Activated naive CD8-positive, alpha-beta T cell treated with anti-CD3 and anti-CD28 coated beads, Interleukin-2, amount 10 ng/mL, durations not matched to agents 7 days and 5 days (primary cell): ENCODE measurements around the gene CPS1. TPM values are rescaled to one million over a fixed set of nuclear protein-coding genes. Genes with fewer than 3 reads are reported as not detected.

Experiments
- ATAC-seq: fragments of 150-1000 bp; cut with Tn5 transposase; one replicate; pipeline ENCODE4 v1.10.0; 2021; ENCODE audit warnings: low read depth, moderate library complexity
- POLR2A ChIA-PET: fragments of 350-600 bp; sonication (Branson Sonifier 250); formaldehyde crosslinking; loops from one replicate; lab custom pipeline; 2021; ENCODE audit warnings: antibody characterized with exemption; lab: Charles Lee
- DNase-seq: peaks from one replicate; pipeline ENCODE4 v3.0.0; 2021
- H3K27ac Mint-ChIP-seq: one replicate; pipeline ENCODE4 v1.8.0; 2022; ENCODE audit warnings: mild to moderate bottlenecking, mixed read lengths
- H3K27me3 Mint-ChIP-seq: one replicate; pipeline ENCODE4 v1.8.0; 2022; ENCODE audit warnings: mild to moderate bottlenecking, moderate library complexity, mixed read lengths
- H3K36me3 Mint-ChIP-seq: one replicate; pipeline ENCODE4 v1.8.0; 2021; ENCODE audit warnings: mild to moderate bottlenecking, mixed read lengths
- H3K4me1 Mint-ChIP-seq: one replicate; pipeline ENCODE4 v1.8.0; 2021; ENCODE audit warnings: mixed read lengths
- H3K4me3 Mint-ChIP-seq: one replicate; pipeline ENCODE4 v1.8.0; 2022; ENCODE audit warnings: mild to moderate bottlenecking, moderate library complexity, mixed read lengths
- H3K9me3 Mint-ChIP-seq: one replicate; pipeline ENCODE4 v1.8.0; 2021; ENCODE audit warnings: mixed read lengths
- total RNA-seq, 2 experiments: library from RNA; stranded (reverse); gene quantifications; one replicate each; pipeline ENCODE4 v1.2.3, GENCODE V29; 2021

CPS1 gene
- total RNA-seq, 2 experiments from 2014 or later, result 0.68 to 1.1 TPM

DNA sequence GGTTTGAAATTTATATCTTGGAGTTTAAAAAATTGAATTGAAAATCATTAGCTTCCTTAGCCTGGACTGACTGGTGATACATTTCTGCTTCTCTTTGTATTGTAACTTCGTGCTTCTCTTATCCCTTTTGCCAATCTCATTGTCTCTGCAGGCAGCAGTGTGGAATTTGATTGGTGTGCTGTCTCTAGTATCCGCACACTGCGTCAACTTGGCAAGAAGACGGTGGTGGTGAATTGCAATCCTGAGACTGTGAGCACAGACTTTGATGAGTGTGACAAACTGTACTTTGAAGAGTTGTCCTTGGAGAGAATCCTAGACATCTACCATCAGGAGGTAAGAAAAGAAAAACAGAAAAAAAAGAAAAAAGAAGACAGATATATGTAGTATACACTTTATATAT, 85.9 kb downstream of the CPS1 start:
- Mint-ChIP-seq H3K9me3 (no peaks in the 10 kb centered on the region), H3K4me3 (no peak overlapping the region), H3K27me3 (no peaks in the 10 kb centered on the region), H3K36me3 (no peaks in the 10 kb centered on the region), H3K4me1 (no peaks in the 10 kb centered on the region), H3K27ac (no peak overlapping the region)
- POLR2A ChIA-PET, result no interaction called here
- ATAC-seq (no peak), DNase-seq (no peak)

- H3K4me1 Mint-ChIP-seq, result no peaks in the 10 kb centered on the region
- no peaks in the 10 kb centered on the region for H3K36me3 Mint-ChIP-seq
- no peak for ATAC-seq
- no peaks in the 10 kb centered on the region for H3K27me3 Mint-ChIP-seq
- H3K27ac Mint-ChIP-seq, result no peak overlapping the region
- H3K4me3 Mint-ChIP-seq, result no peak overlapping the region
- H3K9me3 Mint-ChIP-seq, result no peaks in the 10 kb centered on the region
- no peak for DNase-seq
- POLR2A ChIA-PET, result no interaction called here
Measured at GRCh38 chr2:210647151-210647550, 90.8 kb downstream of the CPS1 start.

GRCh38 chr2:210654091-210654490, 97.7 kb downstream of the CPS1 start:
- POLR2A ChIA-PET, result no interaction called here
- DNase-seq, result no peak
- Mint-ChIP-seq H3K27ac (no peak overlapping the region), H3K36me3 (no peaks in the 10 kb centered on the region), H3K9me3 (no peaks in the 10 kb centered on the region), H3K4me3 (no peak overlapping the region), H3K27me3 (no peaks in the 10 kb centered on the region), H3K4me1 (no peaks in the 10 kb centered on the region)
- no peak for ATAC-seq

DNA sequence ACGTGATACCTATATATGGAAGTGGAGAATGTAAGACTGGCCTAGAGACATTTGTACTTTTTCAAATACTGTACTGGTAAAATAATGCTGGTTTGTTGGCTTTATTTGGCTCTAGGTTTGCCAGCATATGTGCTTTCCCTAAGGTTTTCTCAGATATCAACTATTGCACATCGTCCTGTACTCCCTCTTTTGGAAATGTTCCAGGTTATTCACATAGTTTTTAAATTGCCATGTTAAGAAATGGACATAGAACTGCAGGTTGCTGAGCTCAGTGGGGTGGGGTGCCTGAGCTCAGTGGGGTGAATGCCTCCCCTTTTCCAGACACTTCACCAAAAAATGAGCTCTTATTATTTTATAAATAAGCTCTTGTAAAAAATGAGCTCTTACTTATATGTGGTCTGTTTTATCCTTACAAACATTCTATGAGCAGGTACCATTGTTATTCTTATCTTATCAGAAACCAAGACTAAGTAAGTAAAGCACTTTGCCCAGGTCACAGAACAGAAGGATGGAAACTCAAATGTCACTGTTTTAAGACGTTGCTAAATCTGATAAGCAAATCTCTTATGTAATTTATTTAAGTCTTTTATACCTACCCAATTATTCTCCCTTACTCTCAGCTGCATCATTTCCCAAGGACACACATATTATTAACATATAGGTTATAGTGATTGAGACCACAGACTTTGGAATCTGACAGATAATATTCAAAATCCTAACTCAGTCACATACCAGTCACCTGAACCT, 99.0 kb downstream of the CPS1 start:
- H3K4me1 Mint-ChIP-seq, result no peaks in the 10 kb centered on the region
- H3K27ac Mint-ChIP-seq, result no peak overlapping the region
- no peak overlapping the region for H3K4me3 Mint-ChIP-seq
- ATAC-seq (no peak), DNase-seq (no peak)
- POLR2A ChIA-PET, result no interaction called here
- peaks cover 7% of the 10 kb centered on the region for H3K9me3 Mint-ChIP-seq
- no peaks in the 10 kb centered on the region for H3K27me3 Mint-ChIP-seq
- H3K36me3 Mint-ChIP-seq, result no peaks in the 10 kb centered on the region

DNA sequence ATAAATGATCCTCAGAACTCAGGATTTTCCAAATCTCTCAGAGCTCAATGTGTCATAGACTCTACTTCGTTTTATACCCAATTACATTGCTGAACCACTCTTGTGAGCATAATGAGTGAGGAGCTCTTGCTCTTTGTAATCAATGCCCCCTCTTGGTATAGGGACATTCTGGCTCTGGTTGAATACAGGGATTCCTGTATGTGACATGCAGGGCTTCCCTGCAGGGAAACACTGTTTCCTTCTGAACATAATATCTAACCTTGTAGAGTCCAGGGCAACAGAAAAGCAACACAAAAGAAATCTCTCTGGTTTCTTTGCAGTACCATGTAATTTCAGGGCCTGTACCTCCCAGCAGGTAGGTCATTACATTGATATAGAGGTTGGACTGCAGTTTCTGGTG, 101.5 kb downstream of the CPS1 start:
- DNase-seq (no peak), ATAC-seq (no peak)
- Mint-ChIP-seq H3K9me3 (peaks cover 7% of the 10 kb centered on the region), H3K27ac (no peak overlapping the region), H3K4me1 (no peaks in the 10 kb centered on the region), H3K4me3 (no peak overlapping the region), H3K36me3 (no peaks in the 10 kb centered on the region), H3K27me3 (no peaks in the 10 kb centered on the region)
- POLR2A ChIA-PET, result no interaction called here

GRCh38 chr2:210660751-210661150, 104.4 kb downstream of the CPS1 start:
- Mint-ChIP-seq H3K4me1 (no peaks in the 10 kb centered on the region), H3K4me3 (no peak overlapping the region), H3K27ac (no peak overlapping the region), H3K36me3 (no peaks in the 10 kb centered on the region), H3K9me3 (peaks cover 7% of the 10 kb centered on the region), H3K27me3 (no peaks in the 10 kb centered on the region)
- ATAC-seq, result no peak
- no peak for DNase-seq
- POLR2A ChIA-PET, result no interaction called here

GRCh38 chr2:210662560-210662959, 106.2 kb downstream of the CPS1 start:
- POLR2A ChIA-PET, result no interaction called here
- no peak for ATAC-seq
- H3K27me3 Mint-ChIP-seq, result no peaks in the 10 kb centered on the region
- H3K9me3 Mint-ChIP-seq, result peaks cover 9% of the 10 kb centered on the region
- H3K4me1 Mint-ChIP-seq, result no peaks in the 10 kb centered on the region
- H3K27ac Mint-ChIP-seq, result no peak overlapping the region
- H3K4me3 Mint-ChIP-seq, result no peak overlapping the region
- no peaks in the 10 kb centered on the region for H3K36me3 Mint-ChIP-seq
- DNase-seq, result no peak

- Mint-ChIP-seq H3K36me3 (no peaks in the 10 kb centered on the region), H3K27me3 (no peaks in the 10 kb centered on the region), H3K27ac (no peak overlapping the region), H3K9me3 (peaks cover 9% of the 10 kb centered on the region), H3K4me3 (no peak overlapping the region), H3K4me1 (no peaks in the 10 kb centered on the region)
- POLR2A ChIA-PET, result no interaction called here
- ATAC-seq, result no peak
- no peak for DNase-seq
Measured at GRCh38 chr2:210663631-210664089, 107.3 kb downstream of the CPS1 start.

- peaks cover 2% of the 10 kb centered on the region for H3K9me3 Mint-ChIP-seq
- H3K4me3 Mint-ChIP-seq, result no peak overlapping the region
- peaks cover 2% of the 10 kb centered on the region for H3K27me3 Mint-ChIP-seq
- ATAC-seq (no peak), DNase-seq (no peak)
- H3K4me1 Mint-ChIP-seq, result no peaks in the 10 kb centered on the region
- no peak overlapping the region for H3K27ac Mint-ChIP-seq
- POLR2A ChIA-PET, result no interaction called here
- H3K36me3 Mint-ChIP-seq, result no peaks in the 10 kb centered on the region
Measured at GRCh38 chr2:210667711-210668110, 111.3 kb downstream of the CPS1 start.

GRCh38 chr2:210671065-210671464, 114.7 kb downstream of the CPS1 start:
- H3K9me3 Mint-ChIP-seq, result peaks cover 2% of the 10 kb centered on the region
- H3K4me3 Mint-ChIP-seq, result no peak overlapping the region
- no peak overlapping the region for H3K27ac Mint-ChIP-seq
- ATAC-seq (no peak), DNase-seq (no peak)
- no peaks in the 10 kb centered on the region for H3K36me3 Mint-ChIP-seq
- no peaks in the 10 kb centered on the region for H3K4me1 Mint-ChIP-seq
- peaks cover 2% of the 10 kb centered on the region for H3K27me3 Mint-ChIP-seq
- POLR2A ChIA-PET, result no interaction called here

- no peaks in the 10 kb centered on the region for H3K36me3 Mint-ChIP-seq
- DNase-seq, result no peak
- H3K9me3 Mint-ChIP-seq, result no peaks in the 10 kb centered on the region
- no peaks in the 10 kb centered on the region for H3K4me1 Mint-ChIP-seq
- H3K27ac Mint-ChIP-seq, result no peak overlapping the region
- H3K4me3 Mint-ChIP-seq, result no peak overlapping the region
- H3K27me3 Mint-ChIP-seq, result peaks cover 2% of the 10 kb centered on the region
- no peak for ATAC-seq
- POLR2A ChIA-PET, result no interaction called here
Measured at GRCh38 chr2:210673117-210673516, 116.7 kb downstream of the CPS1 start.

GRCh38 chr2:210676067-210676466, 119.7 kb downstream of the CPS1 start:
- no peak overlapping the region for H3K27ac Mint-ChIP-seq
- H3K4me3 Mint-ChIP-seq, result no peak overlapping the region
- H3K27me3 Mint-ChIP-seq, result no peaks in the 10 kb centered on the region
- POLR2A ChIA-PET, result no interaction called here
- H3K4me1 Mint-ChIP-seq, result no peaks in the 10 kb centered on the region
- H3K9me3 Mint-ChIP-seq, result no peaks in the 10 kb centered on the region
- DNase-seq (no peak), ATAC-seq (no peak)
- no peaks in the 10 kb centered on the region for H3K36me3 Mint-ChIP-seq

GRCh38 chr2:210681491-210681890, 125.1 kb downstream of the CPS1 start:
- ATAC-seq (no peak), DNase-seq (no peak)
- no peaks in the 10 kb centered on the region for H3K36me3 Mint-ChIP-seq
- no peaks in the 10 kb centered on the region for H3K9me3 Mint-ChIP-seq
- H3K4me1 Mint-ChIP-seq, result no peaks in the 10 kb centered on the region
- no peak overlapping the region for H3K27ac Mint-ChIP-seq
- H3K27me3 Mint-ChIP-seq, result no peaks in the 10 kb centered on the region
- POLR2A ChIA-PET, result no interaction called here
- H3K4me3 Mint-ChIP-seq, result no peak overlapping the region

DNA sequence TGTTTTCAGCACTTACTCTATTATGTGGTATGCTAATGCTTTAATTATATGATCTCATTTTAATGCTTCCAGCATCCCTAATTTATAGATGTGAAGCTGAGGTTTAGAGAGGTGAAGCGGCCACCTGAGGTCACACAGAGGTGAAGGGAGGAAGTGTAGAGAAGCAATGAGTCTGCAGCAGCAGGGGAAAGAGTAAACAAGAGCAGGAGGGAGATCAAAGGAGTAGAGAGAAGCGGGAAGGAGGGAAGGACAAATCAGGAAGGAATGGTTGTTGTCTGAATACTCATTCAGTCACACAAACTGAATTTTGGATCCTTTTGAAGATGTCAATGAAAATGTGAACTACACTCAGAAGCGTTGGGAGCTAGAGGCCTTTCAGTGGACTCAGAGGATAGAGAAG, 130.0 kb downstream of the CPS1 start:
- Mint-ChIP-seq H3K4me1 (no peaks in the 10 kb centered on the region), H3K27me3 (no peaks in the 10 kb centered on the region), H3K36me3 (no peaks in the 10 kb centered on the region), H3K4me3 (no peak overlapping the region), H3K27ac (no peak overlapping the region), H3K9me3 (no peaks in the 10 kb centered on the region)
- DNase-seq (no peak), ATAC-seq (no peak)
- POLR2A ChIA-PET, result no interaction called here
